ENCODE measurements around the gene PCDH8.
A peak's percentile ranks its signal among the peaks of the same experiment; 100 is the strongest.
"Not testable (repeated sequence)": the region's sequence is repeated elsewhere in the genome, so short reads cannot be mapped to it uniquely, and the experiment has no call there.

Gene PCDH8

GRCh38 chr13:52838433-52839107 lies 9.9 kb downstream of the PCDH8 start:
- Histone ChIP-seq H3K36me3 (ENCODE audit: insufficient read depth, low read length) (no peaks in the 10 kb centered on the region), H3K9ac (ENCODE audit: insufficient read length) (no peak overlapping the region), H3K27ac (peak overlapping the region; percentile 47; the same call in 1 of the 2 replicates), H3K9me3 (ENCODE audit: low read depth, low read length) (no peaks in the 10 kb centered on the region), H3K4me3 (peak overlapping the region; percentile 59)
- no peak for TF ChIP-seq POLR2AphosphoS5 (IDR thresholded peaks at IDR 0.05; ENCODE audit: borderline replicate concordance, low read depth, low read length)
- TF ChIP-seq FOXP2 (optimal IDR thresholded peaks at IDR 0.05; ENCODE audit: control extremely low read depth, extremely low read length, insufficient read depth), result no peak
- TF ChIP-seq EZH2 (IDR thresholded peaks at IDR 0.05), result no peak
- no peak for DNase-seq (ENCODE audit: low read depth, low spot score)

- H3K27ac ChIP-seq, result peak overlapping the region; percentile 38; the same call in 1 of the 2 replicates
- no peaks in the 10 kb centered on the region for H3K9me3 ChIP-seq (ENCODE audit: low read depth, low read length)
- H3K4me3 ChIP-seq, result peak overlapping the region; percentile 59; the same call in 1 of the 2 replicates
- no peaks in the 10 kb centered on the region for H3K36me3 ChIP-seq (ENCODE audit: insufficient read depth, low read length)
- TF ChIP-seq FOXP2 (optimal IDR thresholded peaks at IDR 0.05; ENCODE audit: control extremely low read depth, extremely low read length, insufficient read depth) (no peak), EZH2 (IDR thresholded peaks at IDR 0.05) (no peak), POLR2AphosphoS5 (IDR thresholded peaks at IDR 0.05; ENCODE audit: borderline replicate concordance, low read depth, low read length) (no peak)
- DNase-seq (ENCODE audit: low read depth, low spot score), result no peak
- H3K9ac ChIP-seq (ENCODE audit: insufficient read length), result no peak overlapping the region
These were observed 10.6 kb downstream of the PCDH8 start for GRCh38 chr13:52837850-52838249.

- no peaks in the 10 kb centered on the region for H3K9me3 ChIP-seq (ENCODE audit: low read depth, low read length)
- TF ChIP-seq FOXP2 (optimal IDR thresholded peaks at IDR 0.05; ENCODE audit: control extremely low read depth, extremely low read length, insufficient read depth) (no peak), POLR2AphosphoS5 (IDR thresholded peaks at IDR 0.05; ENCODE audit: borderline replicate concordance, low read depth, low read length) (no peak), EZH2 (IDR thresholded peaks at IDR 0.05) (no peak)
- DNase-seq (ENCODE audit: low read depth, low spot score), result no peak
- H3K27ac ChIP-seq, result peak overlapping the region; percentile 79
- H3K9ac ChIP-seq (ENCODE audit: insufficient read length), result no peak overlapping the region
- H3K36me3 ChIP-seq (ENCODE audit: insufficient read depth, low read length), result no peaks in the 10 kb centered on the region
- no peak overlapping the region for H3K4me3 ChIP-seq
These were observed 13.2 kb downstream of the PCDH8 start for GRCh38 chr13:52835071-52835839.

- TF ChIP-seq EZH2 (IDR thresholded peaks at IDR 0.05) (no peak), POLR2AphosphoS5 (IDR thresholded peaks at IDR 0.05; ENCODE audit: borderline replicate concordance, low read depth, low read length) (no peak), FOXP2 (optimal IDR thresholded peaks at IDR 0.05; ENCODE audit: control extremely low read depth, extremely low read length, insufficient read depth) (no peak)
- H3K9ac ChIP-seq (ENCODE audit: insufficient read length), result no peak overlapping the region
These were observed 15.1 kb downstream of the PCDH8 start for GRCh38 chr13:52833296-52833875.

GRCh38 chr13:52832313-52832712 lies 16.1 kb downstream of the PCDH8 start:
- H3K9ac ChIP-seq (ENCODE audit: insufficient read length), result no peak overlapping the region
- no peaks in the 10 kb centered on the region for H3K9me3 ChIP-seq (ENCODE audit: low read depth, low read length)
- no peaks in the 10 kb centered on the region for H3K36me3 ChIP-seq (ENCODE audit: insufficient read depth, low read length)
- H3K27ac ChIP-seq, result no peak overlapping the region
- TF ChIP-seq POLR2AphosphoS5 (IDR thresholded peaks at IDR 0.05; ENCODE audit: borderline replicate concordance, low read depth, low read length) (no peak; the same call in 1 of the 2 replicates), EZH2 (IDR thresholded peaks at IDR 0.05) (no peak), FOXP2 (optimal IDR thresholded peaks at IDR 0.05; ENCODE audit: control extremely low read depth, extremely low read length, insufficient read depth) (no peak)
- DNase-seq (ENCODE audit: low read depth, low spot score), result no peak
- no peak overlapping the region for H3K4me3 ChIP-seq

More at GRCh38 chr13:52833296-52833875, 15.1 kb downstream of the PCDH8 start:
- no peak overlapping the region for H3K27ac ChIP-seq
- DNase-seq (ENCODE audit: low read depth, low spot score), result no peak
- H3K9me3 ChIP-seq (ENCODE audit: low read depth, low read length), result no peaks in the 10 kb centered on the region
- no peaks in the 10 kb centered on the region for H3K36me3 ChIP-seq (ENCODE audit: insufficient read depth, low read length)
- H3K4me3 ChIP-seq, result no peak overlapping the region

GRCh38 chr13:52830946-52831345 lies 17.5 kb downstream of the PCDH8 start:
- no peak for TF ChIP-seq POLR2AphosphoS5 (IDR thresholded peaks at IDR 0.05; ENCODE audit: borderline replicate concordance, low read depth, low read length)
- Histone ChIP-seq H3K9me3 (ENCODE audit: low read depth, low read length) (no peaks in the 10 kb centered on the region), H3K9ac (ENCODE audit: insufficient read length) (no peak overlapping the region), H3K4me3 (no peak overlapping the region), H3K36me3 (ENCODE audit: insufficient read depth, low read length) (no peaks in the 10 kb centered on the region), H3K27ac (no peak overlapping the region)
- DNase-seq (ENCODE audit: low read depth, low spot score), result no peak

- Histone ChIP-seq H3K27ac (peak overlapping the region; percentile 15; the same call in 1 of the 2 replicates), H3K9me3 (ENCODE audit: low read depth, low read length) (no peaks in the 10 kb centered on the region), H3K9ac (ENCODE audit: insufficient read length) (no peak overlapping the region), H3K4me3 (no peak overlapping the region), H3K36me3 (ENCODE audit: insufficient read depth, low read length) (no peaks in the 10 kb centered on the region)
- TF ChIP-seq EZH2 (IDR thresholded peaks at IDR 0.05) (no peak), FOXP2 (optimal IDR thresholded peaks at IDR 0.05; ENCODE audit: control extremely low read depth, extremely low read length, insufficient read depth) (no peak), POLR2AphosphoS5 (IDR thresholded peaks at IDR 0.05; ENCODE audit: borderline replicate concordance, low read depth, low read length) (no peak)
- DNase-seq (ENCODE audit: low read depth, low spot score), result no peak
These were observed 20.6 kb downstream of the PCDH8 start for GRCh38 chr13:52827839-52828238.

GRCh38 chr13:52817886-52818285 lies 30.6 kb downstream of the PCDH8 start:
- not testable (repeated sequence) for H3K4me3 ChIP-seq; DNase-seq (ENCODE audit: low read depth, low spot score); H3K27ac ChIP-seq; H3K9ac ChIP-seq (ENCODE audit: insufficient read length); H3K36me3 ChIP-seq (ENCODE audit: insufficient read depth, low read length); H3K9me3 ChIP-seq (ENCODE audit: low read depth, low read length)
